GM19372 (cell line): ENCODE measurements around the gene AADACL2.

Source experiments
- ATAC-seq: cut with Tn5 transposase; IDR thresholded peaks from one replicate; pipeline ENCODE4 v1.9.1; 2021; ENCODE audit warnings: mild to moderate bottlenecking, low read depth, moderate library complexity; ENCODE audit not compliant: unreplicated experiment

The AADACL2 gene

GRCh38 chr3:151733613-151734012 is at the start of gene AADACL2:
AADACL2 (plus strand) TSS chr3:151733927; CDS start chr3:151734036, 109 bp downstream.
- ATAC-seq, result no peak

GRCh38 chr3:151684094-151684493 is 49.6 kb upstream of the AADACL2 start:
- no peak for ATAC-seq

- ATAC-seq, result no peak
Measured at GRCh38 chr3:151686257-151686656, 47.5 kb upstream of the AADACL2 start.

GRCh38 chr3:151687076-151687475 is 46.7 kb upstream of the AADACL2 start:
- no peak for ATAC-seq

GRCh38 chr3:151688571-151688970 is 45.2 kb upstream of the AADACL2 start:
- ATAC-seq, result no peak

GRCh38 chr3:151690645-151691044 is 43.1 kb upstream of the AADACL2 start:
- ATAC-seq, result no peak

GRCh38 chr3:151697496-151697895 is 36.2 kb upstream of the AADACL2 start:
- no peak for ATAC-seq

- no peak for ATAC-seq
Measured at GRCh38 chr3:151707216-151707615, 26.5 kb upstream of the AADACL2 start.

GRCh38 chr3:151708868-151709267 is 24.9 kb upstream of the AADACL2 start:
- no peak for ATAC-seq

- ATAC-seq, result no peak
Measured at GRCh38 chr3:151709847-151710246, 23.9 kb upstream of the AADACL2 start.

- no peak for ATAC-seq
Measured at GRCh38 chr3:151721294-151721693, 12.4 kb upstream of the AADACL2 start.

- ATAC-seq, result no peak
Measured at GRCh38 chr3:151722856-151723255, 10.9 kb upstream of the AADACL2 start.

GRCh38 chr3:151724576-151725562 is 8.9 kb upstream of the AADACL2 start:
- no peak for ATAC-seq

GRCh38 chr3:151726016-151726415 is 7.7 kb upstream of the AADACL2 start:
- no peak for ATAC-seq

GRCh38 chr3:151732861-151733260 is 866 bp upstream of the AADACL2 start:
- no peak for ATAC-seq

GRCh38 chr3:151740581-151740980 is 6.9 kb downstream of the AADACL2 start:
- ATAC-seq, result no peak

- ATAC-seq, result no peak
Measured at GRCh38 chr3:151743855-151744254, 10.1 kb downstream of the AADACL2 start.

- no peak for ATAC-seq
Measured at GRCh38 chr3:151750181-151750580, 16.5 kb downstream of the AADACL2 start.

- no peak for ATAC-seq
Measured at GRCh38 chr3:151750678-151751077, 17.0 kb downstream of the AADACL2 start.

GRCh38 chr3:151751161-151751560 is 17.4 kb downstream of the AADACL2 start:
- ATAC-seq, result no peak

- ATAC-seq, result no peak
Measured at GRCh38 chr3:151753846-151754245, 20.1 kb downstream of the AADACL2 start.

- no peak for ATAC-seq
Measured at GRCh38 chr3:151761581-151761980, 27.9 kb downstream of the AADACL2 start.
